Body of pancreas (tissue), 4 donors: ENCODE measurements around the gene ACSM3.

Experiments used
- POLR2A ChIP-seq, 3 donors: fragments of 450-650 bp; IDR thresholded peaks; one replicate each; pipeline ENCODE4 v1.6.1; 2016; ENCODE audit warnings: antibody characterized with exemption in 3 of 3, mild to moderate bottlenecking in 2 of 3
- TF ChIP-seq, protein P1 (sequence below), 7 experiments: fragments of 450-650 bp in 4 of 7; fragments of 200-600 bp in 3 of 7; sonication (generic) in 3 of 7; IDR thresholded peaks; one replicate each; pipeline ENCODE4 v1.5.1; 2016 to 2019; ENCODE audit warnings: antibody characterized with exemption in 7 of 7

DNA sequence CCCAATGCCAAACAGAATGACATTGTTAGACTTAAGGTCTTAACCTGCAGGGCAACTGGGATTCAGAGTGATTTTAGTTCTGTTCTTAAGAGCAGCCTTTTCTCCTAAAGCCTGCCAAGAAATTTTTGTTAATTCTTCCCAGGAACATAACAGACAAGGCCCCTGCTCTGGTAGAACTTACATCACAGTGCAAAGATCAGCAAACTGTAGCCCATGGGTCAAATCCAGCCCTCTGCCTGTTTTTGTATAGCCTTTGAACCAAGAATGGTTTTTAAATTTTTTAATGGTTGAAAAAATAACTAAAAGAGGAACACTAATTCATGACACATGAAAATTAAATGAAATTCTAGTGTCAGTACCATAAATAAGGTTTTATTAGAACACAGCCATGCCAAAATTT is 3.8 kb downstream of the ACSM3 start:
- TF ChIP-seq, protein P1, sequence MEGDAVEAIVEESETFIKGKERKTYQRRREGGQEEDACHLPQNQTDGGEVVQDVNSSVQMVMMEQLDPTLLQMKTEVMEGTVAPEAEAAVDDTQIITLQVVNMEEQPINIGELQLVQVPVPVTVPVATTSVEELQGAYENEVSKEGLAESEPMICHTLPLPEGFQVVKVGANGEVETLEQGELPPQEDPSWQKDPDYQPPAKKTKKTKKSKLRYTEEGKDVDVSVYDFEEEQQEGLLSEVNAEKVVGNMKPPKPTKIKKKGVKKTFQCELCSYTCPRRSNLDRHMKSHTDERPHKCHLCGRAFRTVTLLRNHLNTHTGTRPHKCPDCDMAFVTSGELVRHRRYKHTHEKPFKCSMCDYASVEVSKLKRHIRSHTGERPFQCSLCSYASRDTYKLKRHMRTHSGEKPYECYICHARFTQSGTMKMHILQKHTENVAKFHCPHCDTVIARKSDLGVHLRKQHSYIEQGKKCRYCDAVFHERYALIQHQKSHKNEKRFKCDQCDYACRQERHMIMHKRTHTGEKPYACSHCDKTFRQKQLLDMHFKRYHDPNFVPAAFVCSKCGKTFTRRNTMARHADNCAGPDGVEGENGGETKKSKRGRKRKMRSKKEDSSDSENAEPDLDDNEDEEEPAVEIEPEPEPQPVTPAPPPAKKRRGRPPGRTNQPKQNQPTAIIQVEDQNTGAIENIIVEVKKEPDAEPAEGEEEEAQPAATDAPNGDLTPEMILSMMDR (IDR thresholded peaks at IDR 0.05), result no peak
- TF ChIP-seq POLR2A (IDR thresholded peaks at IDR 0.05), result no peak
